ENCODE measurements around the gene LCE1D. TPM values are rescaled to one million over a fixed set of nuclear protein-coding genes. Genes with fewer than 3 reads are reported as not detected.

The LCE1D gene
- total RNA-seq, 1 experiment from 2014 or later: not detected

- WGBS (ENCODE audit: extremely low coverage, insufficient read length, low lambda C conversion rate): no CpG with 5 or more reads among the region's 6 CpGs
Measured at GRCh38 chr1:152817309-152817708, 20.8 kb downstream of the LCE1D start.

More at GRCh38 chr1:152817309-152817708, 20.8 kb downstream of the LCE1D start:
- no peak for TF ChIP-seq CTCF (conservative IDR thresholded peaks at IDR 0.05)
- no peak overlapping the region for H4K5ac ChIP-seq (ENCODE audit: insufficient read length, low read depth, low read length)
- H3K27ac ChIP-seq (ENCODE audit: insufficient read length, low read depth, low read length): no peak overlapping the region
- H2BK20ac ChIP-seq (ENCODE audit: low read depth, low read length, poor library complexity, severe bottlenecking): no peak overlapping the region
- no peak overlapping the region for H3K23ac ChIP-seq (ENCODE audit: insufficient read length, low read depth, low read length)
- H3K36me3 Mint-ChIP-seq (ENCODE audit: insufficient read depth in 1 of 3, low read depth in 3 of 3): peaks cover 10 to 27% (median 10%) of the 10 kb centered on the region in 3 experiments; a peak in 5 of 7 replicates
- peaks cover 86 to 87% of the 10 kb centered on the region in 2 experiments for H3K9me3 Mint-ChIP-seq
- no peak overlapping the region for H3K4ac ChIP-seq (ENCODE audit: low read depth, low read length)
- H3K27me3 Mint-ChIP-seq (ENCODE audit: low read depth): peaks cover 5% of the 10 kb centered on the region
- H4K20me1 ChIP-seq (ENCODE audit: control insufficient read depth, insufficient read depth, insufficient read length): no peaks in the 10 kb centered on the region
- H3K18ac ChIP-seq (ENCODE audit: insufficient read length, low read depth, low read length): no peak overlapping the region
- no peak overlapping the region for H3K9ac ChIP-seq (ENCODE audit: extremely low read depth, insufficient read length, low read length)
- no peak overlapping the region for H2BK12ac ChIP-seq (ENCODE audit: insufficient read length, low read depth, low read length)
- no peak overlapping the region for H3K4me3 Mint-ChIP-seq
- H3K4me1 ChIP-seq (ENCODE audit: insufficient read depth, low read length): no peaks in the 10 kb centered on the region
- no peak overlapping the region for H2BK15ac ChIP-seq (ENCODE audit: low read depth, low read length)
- DNase-seq: no peak
- H3K56ac ChIP-seq (ENCODE audit: insufficient read length, low read depth, low read length): no peak overlapping the region
- H3K4me1 Mint-ChIP-seq: no peaks in the 10 kb centered on the region
- H3K27me3 ChIP-seq (ENCODE audit: insufficient read depth, low read length): no peaks in the 10 kb centered on the region
- no peak overlapping the region for H3K4me2 ChIP-seq (ENCODE audit: insufficient read depth, insufficient read length, low read length)
- H3K79me2 ChIP-seq (ENCODE audit: insufficient read depth, low read length): no peaks in the 10 kb centered on the region
- H3T11ph ChIP-seq (ENCODE audit: low read length): no peak overlapping the region
- no peak overlapping the region for H4K8ac ChIP-seq (replicated peaks; ENCODE audit: insufficient read length, low read depth, low read length)
- H2BK120ac ChIP-seq (ENCODE audit: low read depth, low read length, poor library complexity, severe bottlenecking): no peak overlapping the region
- H2AK5ac ChIP-seq (ENCODE audit: insufficient read length, low read length): no peak overlapping the region
- no peak overlapping the region for H4K91ac ChIP-seq (ENCODE audit: insufficient read length, low read depth, low read length)
- no peak overlapping the region for H3K14ac ChIP-seq (ENCODE audit: insufficient read depth, low read length)
- H2BK5ac ChIP-seq (ENCODE audit: insufficient read length, low read length): no peak overlapping the region
- no peak overlapping the region for H3K27ac Mint-ChIP-seq
- H3K23me2 ChIP-seq (ENCODE audit: insufficient read length, low read depth, low read length, poor library complexity, severe bottlenecking): peaks cover 2% of the 10 kb centered on the region
- H3K79me1 ChIP-seq (ENCODE audit: insufficient read depth, low read depth, low read length, poor library complexity, severe bottlenecking): no peaks in the 10 kb centered on the region
- H2AFZ ChIP-seq (ENCODE audit: low read length): no peak overlapping the region
- peaks cover 69% of the 10 kb centered on the region for H3K9me3 ChIP-seq (ENCODE audit: control insufficient read depth, low read depth, low read length)
